ENCODE measurements around the gene CLEC1B.
"Not testable (repeated sequence)": the region's sequence is repeated elsewhere in the genome, so short reads cannot be mapped to it uniquely, and the experiment has no call there.

CLEC1B gene

GRCh38 chr12:9969673-9970072 lies 29.2 kb downstream of the CLEC1B start:
- no peak overlapping the region for H3K4me3 ChIP-seq (ENCODE audit: low read depth, low read length)
- CTCF ChIA-PET: interaction anchor here (0.6 kb wide), 1 partner anchor 220 kb away, joined by 3 read pairs; no protein-coding TSS in a partner anchor
- no peak for DNase-seq (ENCODE audit: low read depth, low spot score)
- no peak for TF ChIP-seq CTCF (IDR thresholded peaks at IDR 0.05; ENCODE audit: insufficient read depth, low read length, missing control alignments)
- POLR2A ChIA-PET: no interaction called here

GRCh38 chr12:9961901-9962300 lies 37.0 kb downstream of the CLEC1B start:
- ChIA-PET POLR2A (no interaction called here), CTCF (interaction anchor here (0.9 kb wide), 1 partner anchor 211 kb away, joined by 3 read pairs; no protein-coding TSS in a partner anchor)
- H3K4me3 ChIP-seq (ENCODE audit: low read depth, low read length): no peak overlapping the region
- DNase-seq (ENCODE audit: low read depth, low spot score): no peak
- no peak for TF ChIP-seq CTCF (IDR thresholded peaks at IDR 0.05; ENCODE audit: insufficient read depth, low read length, missing control alignments)

GRCh38 chr12:9961106-9961505 lies 37.8 kb downstream of the CLEC1B start:
- DNase-seq (ENCODE audit: low read depth, low spot score): no peak
- no peak for TF ChIP-seq CTCF (IDR thresholded peaks at IDR 0.05; ENCODE audit: insufficient read depth, low read length, missing control alignments)
- CTCF ChIA-PET: no interaction called here
- POLR2A ChIA-PET: no interaction called here
- H3K4me3 ChIP-seq (ENCODE audit: low read depth, low read length): no peak overlapping the region

DNA sequence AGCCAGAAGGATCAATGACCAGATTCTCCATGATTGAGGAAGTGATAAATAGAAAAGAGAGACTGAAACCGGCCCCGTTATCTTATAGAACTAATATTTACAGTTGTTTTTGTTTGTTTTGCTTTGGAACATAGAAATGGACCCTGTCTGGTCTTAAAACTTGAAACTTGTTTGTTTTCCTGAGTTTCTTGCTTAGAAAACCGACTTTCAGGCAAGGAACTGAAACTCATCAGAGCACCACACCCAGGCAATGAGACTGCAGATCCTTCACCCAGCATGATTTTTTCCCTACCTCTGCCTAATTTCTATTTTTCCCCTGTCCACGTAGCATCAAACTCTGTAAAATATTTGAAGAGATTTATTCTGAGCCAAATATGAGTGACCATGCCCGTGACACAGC lies 38.3 kb downstream of the CLEC1B start:
- no peak for TF ChIP-seq CTCF (IDR thresholded peaks at IDR 0.05; ENCODE audit: insufficient read depth, low read length, missing control alignments)
- CTCF ChIA-PET: no interaction called here
- POLR2A ChIA-PET: no interaction called here
- no peak for DNase-seq (ENCODE audit: low read depth, low spot score)
- H3K4me3 ChIP-seq (ENCODE audit: low read depth, low read length): no peak overlapping the region

DNA sequence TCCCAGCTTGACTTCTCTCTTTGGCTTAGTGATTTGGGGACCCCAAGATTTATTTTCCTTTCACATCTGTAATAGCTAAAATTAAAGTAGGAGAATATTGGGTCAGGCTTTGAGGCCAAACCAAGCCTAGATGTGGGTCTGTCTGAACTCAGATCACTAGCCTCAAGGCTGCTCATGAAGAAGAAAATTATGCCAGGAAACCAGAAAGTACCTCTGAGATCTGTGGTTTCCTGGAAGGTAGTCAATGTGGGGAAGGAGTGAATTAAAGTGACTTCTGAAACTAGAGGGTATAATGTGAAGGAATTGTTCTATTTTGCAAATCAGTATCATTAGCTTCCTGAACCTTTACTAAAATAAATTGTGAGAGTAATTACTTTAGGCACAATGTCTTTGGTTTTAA lies 41.1 kb downstream of the CLEC1B start:
- CTCF ChIA-PET: no interaction called here
- H3K4me3 ChIP-seq (ENCODE audit: low read depth, low read length): no peak overlapping the region
- TF ChIP-seq CTCF (IDR thresholded peaks at IDR 0.05; ENCODE audit: insufficient read depth, low read length, missing control alignments): no peak
- POLR2A ChIA-PET: no interaction called here
- DNase-seq (ENCODE audit: low read depth, low spot score): no peak

GRCh38 chr12:9952954-9953729 lies 45.8 kb downstream of the CLEC1B start:
- DNase-seq (ENCODE audit: low read depth, low spot score); H3K4me3 ChIP-seq (ENCODE audit: low read depth, low read length); CTCF ChIA-PET; POLR2A ChIA-PET: not testable (repeated sequence)
